GM19023 (cell line): ENCODE measurements around the gene TLX2.

Experiments used
- ATAC-seq: cut with Tn5 transposase; IDR thresholded peaks from one replicate; pipeline ENCODE4 v1.9.1; 2021; ENCODE audit warnings: mild to moderate bottlenecking, moderate library complexity; ENCODE audit not compliant: unreplicated experiment

The TLX2 gene

GRCh38 chr2:74496997-74497776, 17.1 kb upstream of the TLX2 start:
- ATAC-seq: no peak

GRCh38 chr2:74497777-74498499, 16.3 kb upstream of the TLX2 start:
- no peak for ATAC-seq

GRCh38 chr2:74498500-74499266, 15.6 kb upstream of the TLX2 start:
- no peak for ATAC-seq

- no peak for ATAC-seq
Measured at GRCh38 chr2:74499267-74499939, 14.8 kb upstream of the TLX2 start, which contains the start of gene LBX2. TSS of gene LBX2 (minus strand) at chr2:74499603. CDS start at chr2:74499537, 66 bp downstream.

GRCh38 chr2:74499940-74500577, 14.2 kb upstream of the TLX2 start:
- ATAC-seq: no peak

GRCh38 chr2:74500578-74500946, 13.7 kb upstream of the TLX2 start:
- ATAC-seq: no peak

- ATAC-seq: no peak
Measured at GRCh38 chr2:74501335-74502071, 12.7 kb upstream of the TLX2 start.

GRCh38 chr2:74502147-74502719, 12.0 kb upstream of the TLX2 start:
- no peak for ATAC-seq

- ATAC-seq: peak; percentile 35
Measured at GRCh38 chr2:74502720-74503505, 11.3 kb upstream of the TLX2 start.

GRCh38 chr2:74503506-74504475, 10.5 kb upstream of the TLX2 start:
- no peak for ATAC-seq

GRCh38 chr2:74504591-74504990, 9.7 kb upstream of the TLX2 start:
- ATAC-seq: no peak

- ATAC-seq: no peak
Measured at GRCh38 chr2:74505448-74506246, 8.6 kb upstream of the TLX2 start.

- peak; percentile 90 for ATAC-seq
Measured at GRCh38 chr2:74507145-74507925, 6.9 kb upstream of the TLX2 start, which contains the start of gene PCGF1. TSS of gene PCGF1 (minus strand) at chr2:74507695. CDS start at chr2:74507668, 27 bp downstream.

GRCh38 chr2:74507926-74508520, 6.2 kb upstream of the TLX2 start:
- peak; percentile 8 for ATAC-seq

- ATAC-seq: no peak
Measured at GRCh38 chr2:74510272-74510671, 4.0 kb upstream of the TLX2 start.
